ENCODE data around the gene AGPAT2.

AGPAT2 gene

GRCh38 chr9:136656795-136657611 is 30.3 kb downstream of the AGPAT2 start:
- TF ChIP-seq FOXP2 (optimal IDR thresholded peaks at IDR 0.05; ENCODE audit: borderline replicate concordance, extremely low read depth, extremely low read length, insufficient read depth) (no peak), TAF1 (IDR thresholded peaks at IDR 0.05; ENCODE audit: borderline replicate concordance, insufficient read depth, low read length) (no peak), POLR2AphosphoS5 (IDR thresholded peaks at IDR 0.05; ENCODE audit: low read depth, low read length) (no peak), REST (IDR thresholded peaks at IDR 0.05; ENCODE audit: insufficient read depth in 1 of 2, low read depth in 2 of 2, low read length in 2 of 2) (no peak), SIN3A (IDR thresholded peaks at IDR 0.05; ENCODE audit: borderline replicate concordance, insufficient read depth, low read length) (no peak)

GRCh38 chr9:136656183-136656738 is 31.0 kb downstream of the AGPAT2 start:
- TF ChIP-seq FOXP2 (optimal IDR thresholded peaks at IDR 0.05; ENCODE audit: borderline replicate concordance, extremely low read depth, extremely low read length, insufficient read depth), result no peak
- TF ChIP-seq POLR2AphosphoS5 (IDR thresholded peaks at IDR 0.05; ENCODE audit: low read depth, low read length), result no peak
- TF ChIP-seq SIN3A (IDR thresholded peaks at IDR 0.05; ENCODE audit: borderline replicate concordance, insufficient read depth, low read length), result no peak
- no peak for TF ChIP-seq REST (IDR thresholded peaks at IDR 0.05; ENCODE audit: insufficient read depth in 1 of 2, low read depth in 2 of 2, low read length in 2 of 2)
- TF ChIP-seq TAF1 (IDR thresholded peaks at IDR 0.05; ENCODE audit: borderline replicate concordance, insufficient read depth, low read length), result no peak

- TF ChIP-seq TAF1 (IDR thresholded peaks at IDR 0.05; ENCODE audit: borderline replicate concordance, insufficient read depth, low read length), result no peak
Measured at GRCh38 chr9:136655536-136656182, 31.6 kb downstream of the AGPAT2 start.

GRCh38 chr9:136654820-136655535 is 32.3 kb downstream of the AGPAT2 start:
- TF ChIP-seq SIN3A (IDR thresholded peaks at IDR 0.05; ENCODE audit: borderline replicate concordance, insufficient read depth, low read length) (no peak), TAF1 (IDR thresholded peaks at IDR 0.05; ENCODE audit: borderline replicate concordance, insufficient read depth, low read length) (no peak), POLR2AphosphoS5 (IDR thresholded peaks at IDR 0.05; ENCODE audit: low read depth, low read length) (no peak), REST (IDR thresholded peaks at IDR 0.05; ENCODE audit: insufficient read depth in 1 of 2, low read depth in 2 of 2, low read length in 2 of 2) (no peak), FOXP2 (optimal IDR thresholded peaks at IDR 0.05; ENCODE audit: borderline replicate concordance, extremely low read depth, extremely low read length, insufficient read depth) (no peak)

GRCh38 chr9:136653323-136654079 is 33.8 kb downstream of the AGPAT2 start:
- TF ChIP-seq REST (IDR thresholded peaks at IDR 0.05; ENCODE audit: insufficient read depth in 1 of 2, low read depth in 2 of 2, low read length in 2 of 2) (no peak), FOXP2 (optimal IDR thresholded peaks at IDR 0.05; ENCODE audit: borderline replicate concordance, extremely low read depth, extremely low read length, insufficient read depth) (no peak), TAF1 (IDR thresholded peaks at IDR 0.05; ENCODE audit: borderline replicate concordance, insufficient read depth, low read length) (no peak), SIN3A (IDR thresholded peaks at IDR 0.05; ENCODE audit: borderline replicate concordance, insufficient read depth, low read length) (no peak), POLR2AphosphoS5 (IDR thresholded peaks at IDR 0.05; ENCODE audit: low read depth, low read length) (no peak)

All from PFSK-1 (cell line).